Ascending aorta (tissue), 2 donors: ENCODE measurements around the gene MGMT. TPM values are rescaled to one million over a fixed set of nuclear protein-coding genes. Genes with fewer than 3 reads are reported as not detected.

Experiments
- DNase-seq, 2 donors: peaks; one replicate each; pipeline ENCODE4 v3.0.0-alpha.2; 2019; ENCODE audit warnings: low spot score in 2 of 2
- H3K27ac ChIP-seq, 2 donors: fragments of 200-600 bp; sonication (generic); one replicate each; pipeline ENCODE4 v1.5.1; 2016 to 2017; ENCODE audit warnings: mild to moderate bottlenecking in 1 of 2
- H3K27me3 ChIP-seq: fragments of 200-600 bp; sonication (generic); one replicate; pipeline ENCODE4 v1.5.1; 2017
- H3K36me3 ChIP-seq, 2 donors: fragments of 200-600 bp; sonication (generic); one replicate each; pipeline ENCODE4 v1.5.1; 2016
- H3K4me1 ChIP-seq, 2 donors: fragments of 200-600 bp; sonication (generic); one replicate each; pipeline ENCODE4 v1.5.1; 2016 to 2017; ENCODE audit warnings: mild to moderate bottlenecking in 1 of 2
- H3K4me3 ChIP-seq, 2 donors: fragments of 200-600 bp; sonication (generic); one replicate each; pipeline ENCODE4 v1.5.1; 2016 to 2017; ENCODE audit warnings: mild to moderate bottlenecking in 1 of 2
- H3K9me3 ChIP-seq, 2 donors: fragments of 200-600 bp; sonication (generic); one replicate each; pipeline ENCODE4 v1.5.1; 2016
- intact Hi-C: fragments of 100-400 bp; cut with DNase I; formaldehyde crosslinking; loops from one replicate; pipeline ENCODE4 v1.15.1; 2023
- total RNA-seq: library from RNA; depleted of rRNA; stranded (reverse); fragments of >200 nt; gene quantifications from one replicate; pipeline ENCODE4 v1.1.0, GENCODE V29; 2016
- TF ChIP-seq, protein P1 (sequence below), 3 experiments: fragments of 200-600 bp in 2 of 3; fragments of 450-650 bp in 1 of 3; sonication (generic) in 2 of 3; IDR thresholded peaks; one replicate each; pipeline ENCODE4 v1.5.1; 2016 to 2019; ENCODE audit warnings: antibody characterized with exemption in 3 of 3, mild to moderate bottlenecking in 1 of 3, moderate library complexity in 1 of 3

MGMT gene
- total RNA-seq, 1 donor from 2014 or later, result 7.0 TPM

DNA sequence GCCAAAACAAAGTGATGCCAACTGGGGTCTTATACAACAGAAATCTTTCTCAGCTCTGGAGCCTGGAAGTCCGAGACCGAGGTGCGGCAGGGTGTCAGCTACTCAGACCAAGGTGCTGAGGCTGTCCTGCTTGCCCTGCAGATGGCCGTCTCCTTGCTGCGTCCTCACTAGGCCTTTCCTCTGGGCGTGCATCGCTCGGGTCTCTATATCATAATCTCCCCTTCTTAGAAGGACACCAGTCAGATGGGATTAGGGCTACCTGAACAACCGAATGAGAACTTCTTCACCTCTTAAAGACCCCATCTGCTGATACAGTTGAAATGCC is 252.3 kb downstream of the MGMT start:
- H3K4me3 ChIP-seq, result no peak overlapping the region
- TF ChIP-seq, protein P1, sequence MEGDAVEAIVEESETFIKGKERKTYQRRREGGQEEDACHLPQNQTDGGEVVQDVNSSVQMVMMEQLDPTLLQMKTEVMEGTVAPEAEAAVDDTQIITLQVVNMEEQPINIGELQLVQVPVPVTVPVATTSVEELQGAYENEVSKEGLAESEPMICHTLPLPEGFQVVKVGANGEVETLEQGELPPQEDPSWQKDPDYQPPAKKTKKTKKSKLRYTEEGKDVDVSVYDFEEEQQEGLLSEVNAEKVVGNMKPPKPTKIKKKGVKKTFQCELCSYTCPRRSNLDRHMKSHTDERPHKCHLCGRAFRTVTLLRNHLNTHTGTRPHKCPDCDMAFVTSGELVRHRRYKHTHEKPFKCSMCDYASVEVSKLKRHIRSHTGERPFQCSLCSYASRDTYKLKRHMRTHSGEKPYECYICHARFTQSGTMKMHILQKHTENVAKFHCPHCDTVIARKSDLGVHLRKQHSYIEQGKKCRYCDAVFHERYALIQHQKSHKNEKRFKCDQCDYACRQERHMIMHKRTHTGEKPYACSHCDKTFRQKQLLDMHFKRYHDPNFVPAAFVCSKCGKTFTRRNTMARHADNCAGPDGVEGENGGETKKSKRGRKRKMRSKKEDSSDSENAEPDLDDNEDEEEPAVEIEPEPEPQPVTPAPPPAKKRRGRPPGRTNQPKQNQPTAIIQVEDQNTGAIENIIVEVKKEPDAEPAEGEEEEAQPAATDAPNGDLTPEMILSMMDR (IDR thresholded peaks at IDR 0.05), result no peak
- no peaks in the 10 kb centered on the region for H3K27me3 ChIP-seq
- H3K36me3 ChIP-seq, result no peaks in the 10 kb centered on the region
- no peak for DNase-seq
- H3K27ac ChIP-seq, result no peak overlapping the region
- no peaks in the 10 kb centered on the region for H3K4me1 ChIP-seq
- H3K9me3 ChIP-seq, result peaks cover 0 to 11% of the 10 kb centered on the region in 2 donors
- intact Hi-C loops, result no loop called here

DNA sequence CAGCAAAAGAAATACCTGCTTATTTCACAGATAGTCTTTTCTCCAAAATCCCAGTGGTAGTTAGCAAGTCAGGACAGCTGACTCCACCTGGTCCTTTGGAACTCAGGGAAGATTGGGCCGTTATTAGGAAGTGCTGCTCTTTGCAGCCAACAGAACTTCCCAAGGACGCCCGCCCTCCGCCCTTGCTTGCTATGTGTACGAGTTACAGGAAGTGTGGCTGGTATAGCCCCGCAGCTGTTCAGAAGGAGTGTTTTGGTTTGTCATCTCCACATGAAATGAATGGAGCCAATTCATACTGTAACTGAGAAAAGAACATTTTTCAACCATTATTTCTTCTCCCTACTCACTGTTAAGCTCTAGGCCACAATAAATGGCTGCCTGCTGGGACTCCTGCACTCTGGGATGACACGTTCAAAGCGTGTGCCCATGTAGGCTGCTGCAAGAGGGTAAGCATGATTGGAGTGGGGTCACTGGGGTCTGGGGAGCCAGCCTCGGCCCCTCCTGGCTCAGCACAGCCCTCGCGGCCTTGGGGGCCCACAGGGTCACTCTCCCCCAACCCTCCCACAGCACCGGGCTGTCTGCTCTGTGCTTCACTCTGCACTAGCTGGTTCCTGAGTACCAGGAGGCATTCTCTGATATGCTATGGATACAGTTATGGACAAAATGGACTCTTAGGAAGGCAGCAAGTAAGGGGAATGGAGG is 253.0 kb downstream of the MGMT start:
- DNase-seq, result no peak
- Histone ChIP-seq H3K4me3 (no peak overlapping the region), H3K9me3 (peaks cover 0 to 11% of the 10 kb centered on the region in 2 donors), H3K27ac (no peak overlapping the region), H3K27me3 (no peaks in the 10 kb centered on the region), H3K4me1 (no peaks in the 10 kb centered on the region), H3K36me3 (no peaks in the 10 kb centered on the region)
- intact Hi-C loops, result no loop called here
- TF ChIP-seq, protein P1 (IDR thresholded peaks at IDR 0.05), result no peak

DNA sequence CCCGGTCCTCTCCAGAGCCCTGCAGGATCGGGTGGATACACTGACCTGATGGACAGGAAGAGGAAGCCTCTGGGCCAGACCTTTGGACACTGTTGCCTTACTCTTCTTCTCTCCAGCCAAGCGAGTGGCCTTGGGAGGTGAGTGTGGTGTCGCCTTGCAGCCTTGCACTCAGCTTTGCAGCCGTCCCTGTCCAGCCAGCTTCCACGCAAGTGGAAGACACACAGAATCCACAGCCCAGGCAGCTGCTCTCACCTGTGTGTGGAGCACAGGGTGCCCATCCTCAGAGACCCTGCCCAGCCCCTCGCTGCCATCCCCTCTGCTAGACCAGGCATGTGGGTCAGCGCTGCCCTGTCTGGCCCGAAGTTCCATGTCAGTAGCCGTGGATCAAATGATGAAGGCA is 258.0 kb downstream of the MGMT start:
- Histone ChIP-seq H3K4me1 (no peaks in the 10 kb centered on the region), H3K4me3 (no peak overlapping the region), H3K9me3 (peaks cover 0 to 11% of the 10 kb centered on the region in 2 donors), H3K27ac (no peak overlapping the region), H3K27me3 (no peaks in the 10 kb centered on the region), H3K36me3 (no peaks in the 10 kb centered on the region)
- no peak for DNase-seq
- TF ChIP-seq, protein P1 (IDR thresholded peaks at IDR 0.05), result no peak
- intact Hi-C loops, result no loop called here

DNA sequence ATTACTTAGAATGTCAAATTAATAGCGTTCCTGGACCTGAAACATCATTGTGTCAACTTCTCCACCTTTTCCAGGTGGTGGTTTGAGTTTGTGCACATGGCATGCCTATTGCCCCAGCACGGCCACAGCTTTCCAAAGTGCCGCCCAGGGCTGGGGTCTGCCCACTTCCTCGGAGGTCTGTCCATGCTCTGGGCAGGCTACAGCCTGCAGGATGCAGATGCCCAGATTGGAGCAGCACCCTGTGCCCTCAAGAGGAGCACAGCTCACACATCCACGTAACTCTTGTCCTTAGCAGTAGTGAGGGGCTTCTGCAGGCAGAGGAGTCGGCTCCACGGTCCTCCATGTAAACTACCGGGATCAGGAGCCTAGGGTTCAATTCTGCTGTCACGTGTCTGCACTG is 258.4 kb downstream of the MGMT start:
- TF ChIP-seq, protein P1 (IDR thresholded peaks at IDR 0.05), result no peak
- no peaks in the 10 kb centered on the region for H3K36me3 ChIP-seq

DNA sequence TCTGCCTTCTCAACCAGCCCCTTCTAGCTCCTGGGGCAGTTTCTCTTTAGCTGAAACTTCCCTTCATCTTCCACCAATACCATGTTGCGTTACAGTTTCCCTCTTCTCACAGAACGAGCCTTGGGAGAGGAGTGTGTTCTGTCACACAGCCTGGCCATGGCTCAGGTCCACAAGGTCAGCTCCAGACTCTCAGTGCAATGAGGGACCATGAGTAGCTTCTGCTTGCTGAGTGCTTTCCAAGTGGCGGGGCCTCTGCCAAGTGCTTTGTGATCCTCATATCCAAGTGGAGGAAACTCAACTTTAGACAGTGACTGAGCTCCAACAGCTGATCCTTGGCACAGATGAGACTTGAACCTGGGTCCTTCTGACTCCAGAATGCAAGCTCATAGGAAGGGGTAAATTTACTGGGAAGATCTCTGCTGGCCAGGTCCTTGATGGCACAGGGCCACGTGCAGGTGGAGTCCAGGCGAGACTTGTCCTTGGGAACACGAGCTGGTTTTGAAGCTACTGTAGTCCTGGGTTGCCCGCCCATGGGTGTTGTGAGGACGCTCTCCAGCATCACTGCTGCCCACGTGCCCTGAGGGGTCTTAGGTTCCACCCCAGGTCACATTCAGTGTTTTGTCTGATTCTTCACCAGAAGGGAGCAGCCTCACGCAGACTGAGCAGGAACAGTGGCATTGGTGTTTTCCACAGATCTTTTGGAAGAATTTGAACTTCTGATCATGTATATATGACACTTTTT is 259.0 kb downstream of the MGMT start:
- no peak overlapping the region for H3K4me3 ChIP-seq
- no peak overlapping the region for H3K27ac ChIP-seq
- no peak for DNase-seq
- H3K4me1 ChIP-seq, result no peaks in the 10 kb centered on the region
- TF ChIP-seq, protein P1 (IDR thresholded peaks at IDR 0.05), result no peak
- H3K9me3 ChIP-seq, result peaks cover 0 to 11% of the 10 kb centered on the region in 2 donors
- no peaks in the 10 kb centered on the region for H3K27me3 ChIP-seq
- no peaks in the 10 kb centered on the region for H3K36me3 ChIP-seq
- intact Hi-C loops, result no loop called here

More for the DNA sequence above, 258.4 kb downstream of the MGMT start:
- no peak overlapping the region for H3K4me3 ChIP-seq
- intact Hi-C loops, result no loop called here
- H3K27me3 ChIP-seq, result no peaks in the 10 kb centered on the region
- DNase-seq, result no peak
- H3K4me1 ChIP-seq, result no peaks in the 10 kb centered on the region
- no peak overlapping the region for H3K27ac ChIP-seq
- H3K9me3 ChIP-seq, result peaks cover 0 to 11% of the 10 kb centered on the region in 2 donors
